Measurements from ENCODE around the gene SYNPO2L. TPM values are rescaled to one million over a fixed set of nuclear protein-coding genes. Genes with fewer than 3 reads are reported as not detected.
A peak's percentile ranks its signal among the peaks of the same experiment; 100 is the strongest.

Gene SYNPO2L
- total and polyA plus RNA-seq, 9 of the 15 experiments (the other 6 are each of a cell fraction or from before 2014, with no cell fraction given): 0.03 to 0.07 TPM; not detected in 7

DNA sequence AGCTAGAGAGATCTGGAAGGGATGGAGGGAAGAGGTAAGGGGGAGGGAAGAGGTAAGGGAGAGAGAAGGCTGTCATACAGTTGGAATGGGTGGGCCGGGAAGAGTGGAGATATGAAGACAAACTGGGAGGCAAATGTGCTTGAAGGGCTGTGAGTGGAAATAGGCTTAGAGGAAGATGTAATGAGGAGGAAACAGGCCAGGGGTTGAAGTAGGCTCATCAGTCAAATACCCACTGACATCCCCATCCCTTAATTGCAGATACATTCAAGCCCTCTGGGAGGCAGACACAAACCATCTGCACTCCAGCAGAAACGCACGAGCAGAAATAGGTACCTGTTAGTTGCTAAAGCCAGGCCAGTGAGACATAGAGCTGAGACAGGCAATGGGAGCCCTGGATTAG, 2.1 kb downstream of the SYNPO2L start (continued):
- TF ChIP-seq PYGO2 (tag; IDR thresholded peaks at IDR 0.05) (no peak), MEIS2 (IDR thresholded peaks at IDR 0.05; ENCODE audit: partially characterized antibody) (peak; percentile 93), ZNF75A (CRISPR knock-in tag; IDR thresholded peaks at IDR 0.05) (no peak), LARP7 (IDR thresholded peaks at IDR 0.05) (peak; percentile 53; the same call in 1 of the 2 replicates), NR3C1 (CRISPR knock-in tag; IDR thresholded peaks at IDR 0.05) (no peak), ZNF717 (CRISPR knock-in tag; IDR thresholded peaks at IDR 0.05) (no peak), ZNF263 (CRISPR knock-in tag; IDR thresholded peaks at IDR 0.05; ENCODE audit: borderline replicate concordance) (0 out of 2 replicates have a peak, but pooled peaks have one; percentile 18)
- TF ChIP-seq, protein P1, sequence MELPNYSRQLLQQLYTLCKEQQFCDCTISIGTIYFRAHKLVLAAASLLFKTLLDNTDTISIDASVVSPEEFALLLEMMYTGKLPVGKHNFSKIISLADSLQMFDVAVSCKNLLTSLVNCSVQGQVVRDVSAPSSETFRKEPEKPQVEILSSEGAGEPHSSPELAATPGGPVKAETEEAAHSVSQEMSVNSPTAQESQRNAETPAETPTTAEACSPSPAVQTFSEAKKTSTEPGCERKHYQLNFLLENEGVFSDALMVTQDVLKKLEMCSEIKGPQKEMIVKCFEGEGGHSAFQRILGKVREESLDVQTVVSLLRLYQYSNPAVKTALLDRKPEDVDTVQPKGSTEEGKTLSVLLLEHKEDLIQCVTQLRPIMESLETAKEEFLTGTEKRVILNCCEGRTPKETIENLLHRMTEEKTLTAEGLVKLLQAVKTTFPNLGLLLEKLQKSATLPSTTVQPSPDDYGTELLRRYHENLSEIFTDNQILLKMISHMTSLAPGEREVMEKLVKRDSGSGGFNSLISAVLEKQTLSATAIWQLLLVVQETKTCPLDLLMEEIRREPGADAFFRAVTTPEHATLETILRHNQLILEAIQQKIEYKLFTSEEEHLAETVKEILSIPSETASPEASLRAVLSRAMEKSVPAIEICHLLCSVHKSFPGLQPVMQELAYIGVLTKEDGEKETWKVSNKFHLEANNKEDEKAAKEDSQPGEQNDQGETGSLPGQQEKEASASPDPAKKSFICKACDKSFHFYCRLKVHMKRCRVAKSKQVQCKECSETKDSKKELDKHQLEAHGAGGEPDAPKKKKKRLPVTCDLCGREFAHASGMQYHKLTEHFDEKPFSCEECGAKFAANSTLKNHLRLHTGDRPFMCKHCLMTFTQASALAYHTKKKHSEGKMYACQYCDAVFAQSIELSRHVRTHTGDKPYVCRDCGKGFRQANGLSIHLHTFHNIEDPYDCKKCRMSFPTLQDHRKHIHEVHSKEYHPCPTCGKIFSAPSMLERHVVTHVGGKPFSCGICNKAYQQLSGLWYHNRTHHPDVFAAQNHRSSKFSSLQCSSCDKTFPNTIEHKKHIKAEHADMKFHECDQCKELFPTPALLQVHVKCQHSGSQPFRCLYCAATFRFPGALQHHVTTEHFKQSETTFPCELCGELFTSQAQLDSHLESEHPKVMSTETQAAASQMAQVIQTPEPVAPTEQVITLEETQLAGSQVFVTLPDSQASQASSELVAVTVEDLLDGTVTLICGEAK (IDR thresholded peaks at IDR 0.05): 0 out of 2 replicates have a peak, but pooled peaks have one; percentile 31
- TF ChIP-seq, protein P1 (CRISPR knock-in tag; IDR thresholded peaks at IDR 0.05): no peak
